ENCODE measurements around the gene SIL1. TPM values are rescaled to one million over a fixed set of nuclear protein-coding genes. Genes with fewer than 3 reads are reported as not detected.

The SIL1 gene
- total RNA-seq, 4 donors from 2014 or later: 28.6 to 48.1 (median 36.5) TPM

GRCh38 chr5:138981131-138981530, 217.0 kb downstream of the SIL1 start:
- Histone ChIP-seq H3K27ac (no peak overlapping the region), H3K4me1 (peaks cover 0 to 21% (median 0%) of the 10 kb centered on the region in 3 donors)

DNA sequence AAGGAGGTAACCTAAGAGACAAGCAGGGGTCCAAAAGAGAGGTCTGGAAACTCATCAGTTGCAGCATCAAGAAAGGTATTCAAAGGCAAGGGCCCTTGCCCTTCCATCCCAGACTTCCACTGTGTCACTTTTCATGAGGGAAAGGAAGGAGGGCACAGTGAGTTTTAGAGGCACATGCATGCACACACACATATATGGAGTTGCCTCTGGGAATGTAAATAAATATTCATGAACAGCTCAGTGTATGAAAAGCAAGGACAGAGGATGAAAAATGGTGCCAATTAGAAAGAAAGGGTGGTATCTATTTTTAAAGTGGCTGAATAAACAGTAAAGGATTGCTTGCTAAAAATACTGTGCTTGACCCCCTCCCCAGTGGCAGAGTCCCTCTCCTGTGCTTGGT, 217.7 kb downstream of the SIL1 start:
- Histone ChIP-seq H3K4me1 (peaks cover 0 to 17% (median 0%) of the 10 kb centered on the region in 3 donors), H3K27me3 (no peaks in the 10 kb centered on the region), H3K36me3 (peaks cover 0 to 6% of the 10 kb centered on the region in 2 donors), H3K9me3 (no peaks in the 10 kb centered on the region), H3K27ac (no peak overlapping the region), H3K4me3 (no peak overlapping the region)
- ATAC-seq: no peak
- TF ChIP-seq EP300 (IDR thresholded peaks at IDR 0.05) (no peak), POLR2AphosphoS5 (IDR thresholded peaks at IDR 0.05) (no peak), CTCF (IDR thresholded peaks at IDR 0.05) (no peak), POLR2A (IDR thresholded peaks at IDR 0.05) (no peak)

More at GRCh38 chr5:138981131-138981530, 217.0 kb downstream of the SIL1 start:
- Histone ChIP-seq H3K4me3 (no peak overlapping the region), H3K36me3 (peaks cover 0 to 6% of the 10 kb centered on the region in 2 donors), H3K27me3 (no peaks in the 10 kb centered on the region), H3K9me3 (no peaks in the 10 kb centered on the region)
- no peak for TF ChIP-seq EP300 (IDR thresholded peaks at IDR 0.05)
- no peak for TF ChIP-seq POLR2A (IDR thresholded peaks at IDR 0.05)
- TF ChIP-seq CTCF (IDR thresholded peaks at IDR 0.05): no peak
- no peak for TF ChIP-seq POLR2AphosphoS5 (IDR thresholded peaks at IDR 0.05)
- WGBS, 2 donors (ENCODE audit: low coverage in 1 of 2): 50 to 57% methylated on average over 1 of the region's 3 CpGs
- ATAC-seq: no peak

DNA sequence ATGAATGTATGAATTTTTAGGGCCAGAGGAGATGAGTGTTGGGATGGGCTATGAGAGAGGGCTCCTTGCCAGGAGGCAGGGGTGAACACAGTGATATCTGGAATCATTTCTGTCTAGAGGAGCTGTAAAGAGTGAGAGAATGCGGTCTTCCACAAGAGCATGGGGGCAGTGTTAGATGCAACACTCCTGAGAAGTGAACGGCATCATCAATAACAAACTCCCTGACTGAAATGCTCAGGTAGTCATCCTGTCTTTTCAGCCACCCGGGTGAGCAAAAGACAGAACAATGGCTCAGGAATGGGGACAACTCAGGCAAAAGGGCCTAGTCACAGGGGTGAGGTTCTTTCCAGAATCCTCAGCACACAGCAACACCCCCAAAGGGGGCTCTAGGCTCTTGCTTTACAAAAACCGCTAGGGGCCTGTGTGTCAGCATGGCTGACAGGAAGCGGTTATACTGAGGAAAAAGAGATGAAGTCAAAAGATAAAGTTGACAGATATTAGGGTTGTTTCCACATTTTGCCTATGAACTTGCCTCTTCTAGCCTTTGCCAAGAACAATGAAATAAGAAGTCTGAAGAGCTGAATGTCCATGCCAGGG, 218.4 kb downstream of the SIL1 start:
- H3K36me3 ChIP-seq: peaks cover 0 to 6% of the 10 kb centered on the region in 2 donors
- H3K9me3 ChIP-seq: no peaks in the 10 kb centered on the region
- no peaks in the 10 kb centered on the region for H3K27me3 ChIP-seq
- no peak for ATAC-seq
- TF ChIP-seq CTCF (IDR thresholded peaks at IDR 0.05): no peak
- no peak for TF ChIP-seq POLR2A (IDR thresholded peaks at IDR 0.05)
- 86 to 88% methylated on average over 4 to 5 of the region's 5 CpGs for WGBS, 2 donors (ENCODE audit: low coverage in 1 of 2)
- H3K4me3 ChIP-seq: no peak overlapping the region
- H3K4me1 ChIP-seq: peaks cover 0 to 21% (median 6%) of the 10 kb centered on the region in 3 donors
- H3K27ac ChIP-seq: no peak overlapping the region

GRCh38 chr5:138978581-138978980, 219.6 kb downstream of the SIL1 start:
- ATAC-seq: no peak
- Histone ChIP-seq H3K36me3 (peaks cover 0 to 2% of the 10 kb centered on the region in 2 donors), H3K27me3 (no peaks in the 10 kb centered on the region), H3K9me3 (no peaks in the 10 kb centered on the region), H3K27ac (no peak overlapping the region), H3K4me1 (peaks cover 0 to 33% (median 18%) of the 10 kb centered on the region in 3 donors), H3K4me3 (no peak overlapping the region)
- WGBS, 2 donors (ENCODE audit: low coverage in 1 of 2): 83% methylated on average over 1 of the region's 1 CpG; no CpG with 5 or more reads in 1 of the 2 donors
- TF ChIP-seq POLR2A (IDR thresholded peaks at IDR 0.05): no peak
- no peak for TF ChIP-seq POLR2AphosphoS5 (IDR thresholded peaks at IDR 0.05)
- no peak for TF ChIP-seq CTCF (IDR thresholded peaks at IDR 0.05)
- TF ChIP-seq EP300 (IDR thresholded peaks at IDR 0.05): no peak

DNA sequence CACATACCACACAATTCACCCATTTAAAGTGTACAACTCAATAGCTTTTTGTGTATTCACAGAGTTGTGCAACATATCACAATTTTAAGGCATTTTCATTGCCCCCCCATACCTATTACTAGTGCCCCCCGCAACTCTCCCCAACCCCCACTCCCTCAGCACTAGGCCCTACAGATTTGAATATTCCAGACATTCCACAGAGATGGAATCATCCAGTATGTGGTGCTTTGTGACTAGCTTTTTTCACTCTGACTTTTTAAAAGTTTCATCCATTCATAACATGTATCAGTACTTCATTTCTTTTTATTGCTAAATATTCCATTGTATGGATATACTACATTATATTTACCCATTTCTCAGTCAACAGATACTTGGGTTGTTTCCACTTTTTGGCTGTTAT, 220.1 kb downstream of the SIL1 start:
- Histone ChIP-seq H3K27ac (no peak overlapping the region), H3K36me3 (no peaks in the 10 kb centered on the region), H3K4me1 (peaks cover 0 to 36% (median 18%) of the 10 kb centered on the region in 3 donors), H3K4me3 (no peak overlapping the region), H3K9me3 (no peaks in the 10 kb centered on the region), H3K27me3 (no peaks in the 10 kb centered on the region)
- ATAC-seq: no peak
- 63% methylated on average over 1 of the region's 1 CpG; no CpG with 5 or more reads in 1 of the 2 donors for WGBS, 2 donors (ENCODE audit: low coverage in 1 of 2)
- no peak for TF ChIP-seq POLR2AphosphoS5 (IDR thresholded peaks at IDR 0.05)

All from gastroesophageal sphincter (tissue), 4 donors.